ENCODE data around the gene RIMS1.

DNA sequence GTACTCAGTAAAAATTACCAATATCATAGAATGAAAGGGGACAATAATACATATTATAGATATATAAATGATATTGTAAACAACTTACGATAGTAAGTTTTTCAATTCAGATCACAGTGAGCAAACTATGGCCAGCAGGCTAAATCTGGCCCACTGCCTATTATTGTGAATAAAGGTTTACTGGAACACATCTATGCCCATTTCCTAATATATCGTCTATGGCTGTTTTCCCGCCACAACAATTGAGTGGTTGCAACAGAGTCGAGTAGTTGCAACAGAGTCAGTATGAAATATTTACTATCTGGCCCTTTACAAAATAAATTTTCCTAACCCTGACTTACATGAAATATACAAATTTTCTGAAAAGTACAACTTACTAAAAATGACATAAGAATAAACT lies 438.2 kb downstream of the RIMS1 start:
- no peak for TF ChIP-seq EZH2 (IDR thresholded peaks at IDR 0.05; ENCODE audit: borderline replicate concordance, insufficient read depth, low read depth, low read length, poor library complexity, severe bottlenecking)
- TF ChIP-seq, protein P1, sequence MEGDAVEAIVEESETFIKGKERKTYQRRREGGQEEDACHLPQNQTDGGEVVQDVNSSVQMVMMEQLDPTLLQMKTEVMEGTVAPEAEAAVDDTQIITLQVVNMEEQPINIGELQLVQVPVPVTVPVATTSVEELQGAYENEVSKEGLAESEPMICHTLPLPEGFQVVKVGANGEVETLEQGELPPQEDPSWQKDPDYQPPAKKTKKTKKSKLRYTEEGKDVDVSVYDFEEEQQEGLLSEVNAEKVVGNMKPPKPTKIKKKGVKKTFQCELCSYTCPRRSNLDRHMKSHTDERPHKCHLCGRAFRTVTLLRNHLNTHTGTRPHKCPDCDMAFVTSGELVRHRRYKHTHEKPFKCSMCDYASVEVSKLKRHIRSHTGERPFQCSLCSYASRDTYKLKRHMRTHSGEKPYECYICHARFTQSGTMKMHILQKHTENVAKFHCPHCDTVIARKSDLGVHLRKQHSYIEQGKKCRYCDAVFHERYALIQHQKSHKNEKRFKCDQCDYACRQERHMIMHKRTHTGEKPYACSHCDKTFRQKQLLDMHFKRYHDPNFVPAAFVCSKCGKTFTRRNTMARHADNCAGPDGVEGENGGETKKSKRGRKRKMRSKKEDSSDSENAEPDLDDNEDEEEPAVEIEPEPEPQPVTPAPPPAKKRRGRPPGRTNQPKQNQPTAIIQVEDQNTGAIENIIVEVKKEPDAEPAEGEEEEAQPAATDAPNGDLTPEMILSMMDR (IDR thresholded peaks at IDR 0.05), result no peak

Data from B cell (primary cell).